HEK293 (cell line): ENCODE data around the gene IL17B.

ENCODE experiments used
- CTCF ChIA-PET: fragments of 350-600 bp; formaldehyde crosslinking; extraction: SDS; loops from one replicate; lab custom pipeline; 2021; ENCODE audit warnings: antibody characterized with exemption; lab: Yijun Ruan, JAX
- POLR2A ChIA-PET: fragments of 300-600 bp; formaldehyde crosslinking; extraction: SDS; loops from one replicate; lab custom pipeline; 2020; ENCODE audit warnings: antibody characterized with exemption, inconsistent platforms; lab: Yijun Ruan, JAX
- H3K27ac ChIP-seq: fragments of 200-500 bp; sonication (Bioruptor generic); 2 replicates; pipeline ENCODE4 v1.5.1; 2014; ENCODE audit warnings: low read depth, low read length, control low read depth, inconsistent platforms; ENCODE audit errors: extremely low read depth
- H3K36me3 ChIP-seq, 2 experiments: fragments of 200-500 bp in 1 of 2; sonication (Bioruptor generic) in 1 of 2; 1 replicate in 1 of 2; 2 replicates in 1 of 2; pipeline ENCODE4 v1.5.1; 2014 to 2017; ENCODE audit warnings: inconsistent platforms in 2 of 2, low read length in 2 of 2; ENCODE audit not compliant: control insufficient read depth in 2 of 2, insufficient read depth in 1 of 2
- H3K4me1 ChIP-seq: fragments of 200-500 bp; sonication (Bioruptor generic); 2 replicates; pipeline ENCODE4 v1.5.1; 2014; ENCODE audit warnings: mild to moderate bottlenecking, low read length, inconsistent platforms; ENCODE audit not compliant: control insufficient read depth, insufficient read depth
- H3K4me3 ChIP-seq: 2 replicates; pipeline ENCODE4 v1.5.1; 2011; ENCODE audit warnings: low read depth, mild to moderate bottlenecking, control low read depth, low read length, moderate library complexity
- H3K9me3 ChIP-seq: fragments of 200-500 bp; sonication (Bioruptor generic); 2 replicates; pipeline ENCODE4 v1.5.1; 2014; ENCODE audit warnings: low read depth, low read length, inconsistent platforms; ENCODE audit not compliant: control insufficient read depth, insufficient read depth
- GLIS1 ChIP-seq: fragments of 450-650 bp; formaldehyde crosslinking; IDR thresholded peaks from 2 replicates; pipeline ENCODE4 v1.5.1; 2016; ENCODE audit warnings: missing biosample characterization, missing genetic modification characterization
- KLF9 ChIP-seq: fragments of 450-650 bp; formaldehyde crosslinking; IDR thresholded peaks from 2 replicates; pipeline ENCODE4 v1.5.1; 2016; ENCODE audit warnings: missing biosample characterization, missing genetic modification characterization, low read depth
- TRIM28 ChIP-seq: IDR thresholded peaks from 2 replicates; pipeline ENCODE4 v1.6.1; 2011; ENCODE audit warnings: low read length, control low read depth, borderline replicate concordance
- TSHZ1 ChIP-seq: fragments of 450-650 bp; formaldehyde crosslinking; IDR thresholded peaks from 2 replicates; pipeline ENCODE4 v1.5.1; 2016; ENCODE audit warnings: missing biosample characterization, missing genetic modification characterization, borderline replicate concordance
- YY1 ChIP-seq: fragments of 450-650 bp; formaldehyde crosslinking; IDR thresholded peaks from 2 replicates; pipeline ENCODE4 v1.5.1; 2018; ENCODE audit warnings: missing biosample characterization, missing genetic modification characterization
- ZBTB48 ChIP-seq: fragments of 450-650 bp; formaldehyde crosslinking; IDR thresholded peaks from 2 replicates; pipeline ENCODE4 v1.5.1; 2016; ENCODE audit warnings: missing biosample characterization, missing genetic modification characterization
- ZNF10 ChIP-seq: fragments of 450-650 bp; formaldehyde crosslinking; IDR thresholded peaks from 2 replicates; pipeline ENCODE4 v1.5.1; 2017; ENCODE audit warnings: missing biosample characterization, missing genetic modification characterization
- ZNF140 ChIP-seq: fragments of 450-650 bp; formaldehyde crosslinking; IDR thresholded peaks from 2 replicates; pipeline ENCODE4 v1.5.1; 2016; ENCODE audit warnings: missing biosample characterization, missing genetic modification characterization
- ZNF16 ChIP-seq: fragments of 450-650 bp; formaldehyde crosslinking; IDR thresholded peaks from 2 replicates; pipeline ENCODE4 v1.5.1; 2016; ENCODE audit warnings: low read depth, missing biosample characterization, missing genetic modification characterization
- ZNF26 ChIP-seq: fragments of 450-650 bp; formaldehyde crosslinking; IDR thresholded peaks from 2 replicates; pipeline ENCODE4 v1.5.1; 2016; ENCODE audit warnings: missing biosample characterization, missing genetic modification characterization
- ZNF280C ChIP-seq: fragments of 450-650 bp; formaldehyde crosslinking; IDR thresholded peaks from 2 replicates; pipeline ENCODE4 v1.5.1; 2016; ENCODE audit warnings: missing biosample characterization, missing genetic modification characterization
- ZNF335 ChIP-seq: fragments of 450-650 bp; formaldehyde crosslinking; conservative IDR thresholded peaks from 2 replicates; pipeline ENCODE4 v1.5.1; 2016; ENCODE audit warnings: missing biosample characterization, missing genetic modification characterization
- ZNF350 ChIP-seq: fragments of 450-650 bp; formaldehyde crosslinking; IDR thresholded peaks from 2 replicates; pipeline ENCODE4 v1.5.0; 2017; ENCODE audit warnings: missing biosample characterization, mild to moderate bottlenecking, missing genetic modification characterization
- ZNF391 ChIP-seq: fragments of 450-650 bp; formaldehyde crosslinking; IDR thresholded peaks from 2 replicates; pipeline ENCODE4 v1.5.1; 2016; ENCODE audit warnings: low read depth, missing biosample characterization, missing genetic modification characterization, borderline replicate concordance
- ZNF423 ChIP-seq: fragments of 450-650 bp; formaldehyde crosslinking; IDR thresholded peaks from 2 replicates; pipeline ENCODE4 v1.5.1; 2016; ENCODE audit warnings: missing biosample characterization, missing genetic modification characterization
- ZNF426 ChIP-seq: fragments of 450-650 bp; formaldehyde crosslinking; IDR thresholded peaks from 2 replicates; pipeline ENCODE4 v1.5.1; 2017; ENCODE audit warnings: missing biosample characterization, missing genetic modification characterization, mild to moderate bottlenecking, inconsistent platforms, moderate library complexity
- ZNF560 ChIP-seq: fragments of 450-650 bp; formaldehyde crosslinking; IDR thresholded peaks from 2 replicates; pipeline ENCODE4 v1.5.1; 2017; ENCODE audit warnings: missing biosample characterization, missing genetic modification characterization, borderline replicate concordance
- ZNF645 ChIP-seq: fragments of 450-650 bp; formaldehyde crosslinking; IDR thresholded peaks from 2 replicates; pipeline ENCODE4; 2016; ENCODE audit warnings: missing biosample characterization, missing genetic modification characterization
- ZNF654 ChIP-seq: fragments of 450-650 bp; formaldehyde crosslinking; IDR thresholded peaks from 2 replicates; pipeline ENCODE4 v1.5.1; 2016; ENCODE audit warnings: low read depth, missing biosample characterization, missing genetic modification characterization
- ZNF701 ChIP-seq: fragments of 450-650 bp; formaldehyde crosslinking; IDR thresholded peaks from 2 replicates; pipeline ENCODE4 v1.5.1; 2016; ENCODE audit warnings: missing biosample characterization, missing genetic modification characterization

Gene IL17B

GRCh38 chr5:149386166-149386565, 7.1 kb upstream of the IL17B start:
- Histone ChIP-seq H3K27ac (no peak overlapping the region), H3K4me3 (no peak overlapping the region), H3K4me1 (no peaks in the 10 kb centered on the region), H3K36me3 (no peaks in the 10 kb centered on the region), H3K9me3 (no peaks in the 10 kb centered on the region)
- ChIA-PET CTCF (interaction anchor here (0.6 to 11.8 kb wide), 6 partner anchors 9 to 189 kb away, joined by 3 to 205 read pairs (median 4); partner anchors contain the start of gene PCYOX1L), POLR2A (interaction anchor here (0.7 kb wide), 1 partner anchor 72 kb away, joined by 3 read pairs; no protein-coding TSS in a partner anchor)
- TF ChIP-seq ZNF391, result no peak
- no peak for TF ChIP-seq ZNF645 (tag by site-specific recombination)
- TF ChIP-seq ZNF10, result no peak
- no peak for TF ChIP-seq ZNF701 (tag by site-specific recombination)

GRCh38 chr5:149383399-149383798, 4.3 kb upstream of the IL17B start:
- Histone ChIP-seq H3K4me3 (no peak overlapping the region), H3K4me1 (no peaks in the 10 kb centered on the region), H3K9me3 (no peaks in the 10 kb centered on the region), H3K27ac (no peak overlapping the region), H3K36me3 (no peaks in the 10 kb centered on the region)
- POLR2A ChIA-PET, result no interaction called here
- no peak for TF ChIP-seq ZNF423 (tag by site-specific recombination)
- no peak for TF ChIP-seq ZNF335
- TF ChIP-seq TSHZ1 (tag by site-specific recombination), result no peak
- no peak for TF ChIP-seq ZBTB48 (tag by site-specific recombination)
- TF ChIP-seq ZNF350 (tag by site-specific recombination), result no peak
- no peak for TF ChIP-seq ZNF26 (tag by site-specific recombination)
- TF ChIP-seq TRIM28, result no peak
- no peak for TF ChIP-seq YY1 (tag by site-specific recombination)
- TF ChIP-seq ZNF280C (tag by site-specific recombination), result no peak
- TF ChIP-seq ZNF16, result no peak
- no peak for TF ChIP-seq ZNF560 (tag by site-specific recombination)
- no peak for TF ChIP-seq KLF9 (tag by site-specific recombination)
- no peak for TF ChIP-seq ZNF654 (tag by site-specific recombination)
- no peak for TF ChIP-seq GLIS1 (tag by site-specific recombination)
- TF ChIP-seq ZNF140 (tag by site-specific recombination), result no peak
- no peak for TF ChIP-seq ZNF426 (tag by site-specific recombination)
- CTCF ChIA-PET, result interaction anchor here (2.6 to 11.8 kb wide), 4 partner anchors 10 to 235 kb away, joined by 22 to 205 read pairs (median 56); no protein-coding TSS in a partner anchor
